Endodermal cell (in vitro differentiated cells): Measurements from ENCODE around the gene SLC2A8. TPM values are rescaled to one million over a fixed set of nuclear protein-coding genes. Genes with fewer than 3 reads are reported as not detected.

Experiments
- DNase-seq: peaks from one replicate; pipeline ENCODE4 v3.0.0-alpha.2; 2017
- H3K27ac ChIP-seq: 2 replicates; pipeline ENCODE4 v1.5.1; 2013; ENCODE audit warnings: mild to moderate bottlenecking, low read depth, low read length, moderate library complexity
- H3K27me3 ChIP-seq: 2 replicates; pipeline ENCODE4 v1.6.1; 2013; ENCODE audit warnings: mild to moderate bottlenecking, low read length, moderate library complexity; ENCODE audit not compliant: insufficient read depth, control insufficient read depth, poor library complexity, severe bottlenecking
- H3K36me3 ChIP-seq: 2 replicates; pipeline ENCODE4 v1.7.0; 2013; ENCODE audit warnings: mild to moderate bottlenecking, low read length, moderate library complexity; ENCODE audit not compliant: control insufficient read depth, insufficient read depth
- H3K4me1 ChIP-seq: one replicate; pipeline ENCODE4 v1.7.0; 2013; ENCODE audit warnings: low read length; ENCODE audit not compliant: control insufficient read depth, insufficient read depth
- H3K4me3 ChIP-seq: 2 replicates; pipeline ENCODE4 v1.5.1; 2013; ENCODE audit warnings: mild to moderate bottlenecking, low read length, moderate library complexity
- H3K9ac ChIP-seq: 2 replicates; pipeline ENCODE4 v1.6.1; 2013; ENCODE audit warnings: mild to moderate bottlenecking, low read length, moderate library complexity; ENCODE audit not compliant: poor library complexity, severe bottlenecking; ENCODE audit errors: extremely low read depth
- H3K9me3 ChIP-seq: 2 replicates; pipeline ENCODE4 v1.6.1; 2013; ENCODE audit warnings: mild to moderate bottlenecking, low read length, moderate library complexity; ENCODE audit not compliant: control insufficient read depth
- H3K27ac Mint-ChIP-seq: 2 replicates; pipeline ENCODE4 v1.8.0; 2020; ENCODE audit warnings: mixed read lengths
- H3K27me3 Mint-ChIP-seq: 2 replicates; pipeline ENCODE4 v1.8.0; 2021; ENCODE audit warnings: mild to moderate bottlenecking, mixed read lengths; ENCODE audit not compliant: insufficient read depth
- H3K36me3 Mint-ChIP-seq: 2 replicates; pipeline ENCODE4 v1.8.0; 2020; ENCODE audit warnings: low read depth, mixed read lengths
- H3K4me1 Mint-ChIP-seq: 2 replicates; pipeline ENCODE4 v1.8.0; 2020; ENCODE audit warnings: mixed read lengths
- H3K4me3 Mint-ChIP-seq: 2 replicates; pipeline ENCODE4 v1.8.0; 2020; ENCODE audit warnings: mild to moderate bottlenecking, moderate library complexity, mixed read lengths
- H3K9me3 Mint-ChIP-seq: 2 replicates; pipeline ENCODE4 v1.8.0; 2020; ENCODE audit warnings: mild to moderate bottlenecking, mixed read lengths
- CTCF ChIP-seq: fragments of 200-600 bp; sonication (generic); conservative IDR thresholded peaks from 2 replicates; pipeline ENCODE4 v1.5.0; 2021; ENCODE audit warnings: antibody characterized with exemption, mild to moderate bottlenecking
- WGBS, 2 experiments: methylation state at CpG; one replicate each; pipeline versions ENCODE4 v1.1.5 to v1.1.7; 2013; ENCODE audit warnings: missing lambda C conversion rate in 2 of 2, mixed read lengths in 1 of 2; ENCODE audit not compliant: insufficient coverage in 1 of 2, insufficient read length in 1 of 2; 5-methylcytosine and 5-hydroxymethylcytosine counted together
- total RNA-seq, 2 donors: library from RNA; stranded (reverse); fragmentation: NEBNext Ultra II Directional in 1 of 2; extraction: Animal tissue kit (Norgen Biotek cat#: 25700) in 1 of 2; gene quantifications; 2 replicates in 1 of 2; 3 replicates in 1 of 2; pipeline ENCODE4 v1.2.1, GENCODE V29; 2021

The SLC2A8 gene
- total RNA-seq, 2 donors from 2014 or later, result 33.6 to 40.3 TPM

- Histone ChIP-seq H3K27ac (no peak overlapping the region), H3K4me1 (peaks cover 7% of the 10 kb centered on the region), H3K36me3 (peaks cover 6% of the 10 kb centered on the region), H3K4me3 (no peak overlapping the region), H3K9ac (no peak overlapping the region), H3K27me3 (no peaks in the 10 kb centered on the region), H3K9me3 (no peaks in the 10 kb centered on the region)
- TF ChIP-seq CTCF, result no peak
- 92 to 98% methylated on average over 3 to 4 of the region's 4 CpGs for WGBS, 2 experiments
- no peak overlapping the region for H3K27ac Mint-ChIP-seq
- no peaks in the 10 kb centered on the region for H3K9me3 Mint-ChIP-seq
- peaks cover 18% of the 10 kb centered on the region for H3K36me3 Mint-ChIP-seq
- no peaks in the 10 kb centered on the region for H3K27me3 Mint-ChIP-seq
- H3K4me1 Mint-ChIP-seq, result peaks cover 3% of the 10 kb centered on the region
- H3K4me3 Mint-ChIP-seq, result no peak overlapping the region
- no peak for DNase-seq
Observed at GRCh38 chr9:127411122-127411521, 14.2 kb downstream of the SLC2A8 start.

DNA sequence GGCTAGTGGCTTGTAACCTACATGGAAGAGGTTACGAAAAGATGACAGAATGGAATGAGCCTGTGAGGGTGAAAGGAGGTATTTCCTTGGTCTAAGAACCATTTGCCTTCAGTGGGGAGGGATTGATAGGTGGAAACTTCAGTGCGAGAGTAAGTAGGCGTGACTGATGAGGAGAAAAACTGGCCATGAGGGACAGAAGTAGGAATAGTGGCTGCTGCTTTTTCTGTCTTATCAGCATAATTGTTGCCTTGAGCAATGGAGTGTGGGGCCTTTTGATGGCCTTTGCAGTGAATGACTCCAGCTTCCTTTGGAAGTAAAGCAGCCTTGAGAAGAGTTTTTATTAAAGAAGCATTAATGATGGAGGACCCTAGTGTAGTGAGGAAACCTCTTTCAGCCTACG lies 18.2 kb downstream of the SLC2A8 start:
- H3K9ac ChIP-seq, result no peak overlapping the region
- Mint-ChIP-seq H3K27ac (no peak overlapping the region), H3K27me3 (no peaks in the 10 kb centered on the region), H3K4me1 (peaks cover 3% of the 10 kb centered on the region), H3K36me3 (peaks cover 7% of the 10 kb centered on the region), H3K4me3 (no peak overlapping the region), H3K9me3 (no peaks in the 10 kb centered on the region)
- no peak for DNase-seq
- H3K27ac ChIP-seq, result no peak overlapping the region
- no peaks in the 10 kb centered on the region for H3K36me3 ChIP-seq
- WGBS, 2 experiments, result 88 to 91% methylated on average over 4 of the region's 4 CpGs
- H3K27me3 ChIP-seq, result no peaks in the 10 kb centered on the region
- no peak overlapping the region for H3K4me3 ChIP-seq
- no peak for TF ChIP-seq CTCF
- H3K9me3 ChIP-seq, result no peaks in the 10 kb centered on the region
- H3K4me1 ChIP-seq, result no peaks in the 10 kb centered on the region

GRCh38 chr9:127415657-127416056 lies 18.7 kb downstream of the SLC2A8 start:
- H3K27me3 ChIP-seq, result no peaks in the 10 kb centered on the region
- no peak overlapping the region for H3K4me3 Mint-ChIP-seq
- no peak for TF ChIP-seq CTCF

More at GRCh38 chr9:127415657-127416056, 18.7 kb downstream of the SLC2A8 start:
- H3K9me3 Mint-ChIP-seq, result no peaks in the 10 kb centered on the region
- Histone ChIP-seq H3K27ac (no peak overlapping the region), H3K9ac (no peak overlapping the region), H3K36me3 (no peaks in the 10 kb centered on the region), H3K4me3 (no peak overlapping the region), H3K4me1 (no peaks in the 10 kb centered on the region), H3K9me3 (no peaks in the 10 kb centered on the region)
- no peaks in the 10 kb centered on the region for H3K27me3 Mint-ChIP-seq
- H3K27ac Mint-ChIP-seq, result no peak overlapping the region
- no peak for DNase-seq
- H3K4me1 Mint-ChIP-seq, result peaks cover 3% of the 10 kb centered on the region
- H3K36me3 Mint-ChIP-seq, result peaks cover 7% of the 10 kb centered on the region
- WGBS, 2 experiments, result 96% methylated on average over 1 of the region's 1 CpG; no CpG with 5 or more reads in 1 of the 2 experiments
